Activated T-cell treated with anti-CD3 and anti-CD28 coated beads, Interleukin-2, amount 50 U/mL, for 72 hours (primary cell): ENCODE data around the gene LYSMD1. TPM values are rescaled to one million over a fixed set of nuclear protein-coding genes. Genes with fewer than 3 reads are reported as not detected.
A peak's percentile ranks its signal among the peaks of the same experiment; 100 is the strongest.

ENCODE experiments used
- ATAC-seq, 2 donors: fragments of 150-1000 bp; cut with Tn5 transposase; replicated peaks in 1 of 2; 2 replicates each; pipeline ENCODE4 v1.10.0; 2021; ENCODE audit warnings: moderate library complexity in 2 of 2, mild to moderate bottlenecking in 1 of 2
- DNase-seq, 2 donors: peaks; one replicate each; pipeline ENCODE4 v3.0.0; 2021 to 2022; ENCODE audit warnings: mixed read lengths in 1 of 2
- H3K27ac Mint-ChIP-seq: one replicate; pipeline ENCODE4 v1.8.0; 2022; ENCODE audit warnings: mild to moderate bottlenecking, moderate library complexity, mixed read lengths
- H3K27me3 Mint-ChIP-seq: one replicate; pipeline ENCODE4 v1.8.0; 2022; ENCODE audit warnings: low read depth, mixed read lengths
- H3K36me3 Mint-ChIP-seq, 2 donors: one replicate each; pipeline ENCODE4 v1.8.0; 2022; ENCODE audit warnings: mixed read lengths in 2 of 2, mild to moderate bottlenecking in 1 of 2; ENCODE audit not compliant: insufficient read depth in 2 of 2
- H3K4me1 Mint-ChIP-seq: one replicate; pipeline ENCODE4 v1.8.0; 2022; ENCODE audit warnings: low read depth, mixed read lengths
- H3K4me3 Mint-ChIP-seq, 2 donors: one replicate each; pipeline ENCODE4 v1.8.0; 2022; ENCODE audit warnings: mild to moderate bottlenecking in 2 of 2, mixed read lengths in 2 of 2, moderate library complexity in 2 of 2
- H3K9me3 Mint-ChIP-seq, 2 donors: one replicate each; pipeline ENCODE4 v1.8.0; 2022; ENCODE audit warnings: mixed read lengths in 2 of 2
- total RNA-seq, 2 donors: library from RNA; stranded (reverse); gene quantifications; one replicate each; pipeline ENCODE4 v1.2.3, GENCODE V29; 2022

Gene LYSMD1
- total RNA-seq, 2 donors from 2014 or later, result 5.2 to 6.1 TPM

DNA sequence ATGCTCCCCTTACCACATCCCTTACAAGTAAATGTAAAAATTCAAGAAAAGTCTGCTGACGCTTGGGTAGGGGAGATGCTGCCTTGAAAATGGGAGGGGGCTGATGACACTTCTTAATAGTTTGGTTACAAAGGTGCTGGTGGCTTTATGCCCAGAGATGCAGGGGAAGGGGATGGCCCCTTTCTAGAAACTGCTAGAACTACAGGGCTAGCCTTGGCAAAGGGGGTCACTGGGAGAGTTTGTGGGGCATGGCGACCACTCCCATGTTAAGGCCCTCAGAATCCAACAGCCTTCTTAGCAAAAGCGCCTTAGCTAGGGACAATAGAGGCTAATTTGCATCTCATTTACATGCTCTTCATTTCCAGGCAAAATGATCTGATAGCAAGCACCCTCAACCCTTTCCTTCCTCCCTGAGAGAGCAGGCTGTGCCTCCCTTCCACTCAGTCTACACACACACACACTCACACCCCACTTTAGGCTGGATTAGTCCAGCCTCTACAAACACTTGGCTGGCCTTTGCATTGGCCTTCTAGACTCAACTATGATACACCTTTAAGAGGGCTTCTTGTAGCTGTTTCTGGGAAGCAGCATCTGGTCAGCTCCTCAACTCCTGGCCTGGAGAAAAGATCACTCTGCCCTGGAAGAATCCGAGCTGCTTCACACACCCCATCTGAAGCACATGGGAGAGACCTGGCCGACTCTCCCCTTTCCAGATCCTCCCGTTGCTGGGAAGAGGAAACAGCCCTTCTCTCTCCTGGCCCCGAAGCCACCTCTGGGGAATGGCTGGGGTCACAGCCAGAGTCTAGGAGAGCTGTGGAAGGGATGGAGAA, 21.0 kb downstream of the LYSMD1 start:
- H3K9me3 Mint-ChIP-seq, result no peaks in the 10 kb centered on the region
- DNase-seq, result no peak
- peak overlapping the region in 1 of 2 donors; percentile 94 for H3K4me3 Mint-ChIP-seq
- no peaks in the 10 kb centered on the region for H3K36me3 Mint-ChIP-seq
- H3K4me1 Mint-ChIP-seq, result peaks cover 17% of the 10 kb centered on the region
- ATAC-seq, result no peak
- H3K27ac Mint-ChIP-seq, result no peak overlapping the region
- H3K27me3 Mint-ChIP-seq, result no peaks in the 10 kb centered on the region

- H3K4me1 Mint-ChIP-seq, result peaks cover 17% of the 10 kb centered on the region
- no peak overlapping the region for H3K27ac Mint-ChIP-seq
- no peaks in the 10 kb centered on the region for H3K36me3 Mint-ChIP-seq
Measured at GRCh38 chr1:151143986-151144385, 21.7 kb downstream of the LYSMD1 start.

DNA sequence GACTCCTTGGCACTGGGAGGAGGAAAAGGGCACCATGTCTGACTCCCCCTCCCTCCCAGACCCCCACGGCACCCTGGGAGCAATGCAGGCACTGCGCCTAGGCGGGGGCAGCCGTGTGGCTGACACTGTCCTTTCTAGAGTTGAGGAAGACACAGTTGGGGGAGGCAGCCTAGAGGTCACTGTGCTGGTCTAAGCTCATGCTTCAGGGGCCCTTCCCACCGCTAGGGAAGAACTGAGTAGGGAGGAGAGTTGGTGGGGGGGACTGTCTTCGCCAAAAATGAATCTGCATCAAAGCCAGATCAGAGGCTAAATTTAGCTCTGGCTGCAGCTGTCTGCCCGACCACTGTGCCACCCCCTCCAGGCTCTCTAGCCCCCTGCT, 22.7 kb downstream of the LYSMD1 start:
- Mint-ChIP-seq H3K36me3 (no peaks in the 10 kb centered on the region), H3K4me3 (no peak overlapping the region), H3K9me3 (no peaks in the 10 kb centered on the region), H3K27me3 (no peaks in the 10 kb centered on the region), H3K4me1 (peaks cover 17% of the 10 kb centered on the region), H3K27ac (no peak overlapping the region)
- ATAC-seq (no peak), DNase-seq (no peak)

More at GRCh38 chr1:151143986-151144385, 21.7 kb downstream of the LYSMD1 start:
- DNase-seq (no peak), ATAC-seq (no peak)
- Mint-ChIP-seq H3K9me3 (no peaks in the 10 kb centered on the region), H3K4me3 (no peak overlapping the region), H3K27me3 (no peaks in the 10 kb centered on the region)

- Mint-ChIP-seq H3K4me3 (no peak overlapping the region), H3K27ac (no peak overlapping the region), H3K27me3 (no peaks in the 10 kb centered on the region), H3K9me3 (no peaks in the 10 kb centered on the region), H3K4me1 (peaks cover 14% of the 10 kb centered on the region), H3K36me3 (no peaks in the 10 kb centered on the region)
- no peak for ATAC-seq
- DNase-seq, result no peak
Measured at GRCh38 chr1:151142411-151143056, 23.2 kb downstream of the LYSMD1 start.

- no peaks in the 10 kb centered on the region for H3K9me3 Mint-ChIP-seq
- H3K36me3 Mint-ChIP-seq, result no peaks in the 10 kb centered on the region
- no peaks in the 10 kb centered on the region for H3K27me3 Mint-ChIP-seq
- H3K27ac Mint-ChIP-seq, result no peak overlapping the region
- H3K4me3 Mint-ChIP-seq, result no peak overlapping the region
- DNase-seq, result no peak
- H3K4me1 Mint-ChIP-seq, result no peaks in the 10 kb centered on the region
- ATAC-seq, result no peak
Measured at GRCh38 chr1:151137789-151138188, 27.9 kb downstream of the LYSMD1 start.

GRCh38 chr1:151135433-151136385, 30.0 kb downstream of the LYSMD1 start:
- ATAC-seq, result no peak

DNA sequence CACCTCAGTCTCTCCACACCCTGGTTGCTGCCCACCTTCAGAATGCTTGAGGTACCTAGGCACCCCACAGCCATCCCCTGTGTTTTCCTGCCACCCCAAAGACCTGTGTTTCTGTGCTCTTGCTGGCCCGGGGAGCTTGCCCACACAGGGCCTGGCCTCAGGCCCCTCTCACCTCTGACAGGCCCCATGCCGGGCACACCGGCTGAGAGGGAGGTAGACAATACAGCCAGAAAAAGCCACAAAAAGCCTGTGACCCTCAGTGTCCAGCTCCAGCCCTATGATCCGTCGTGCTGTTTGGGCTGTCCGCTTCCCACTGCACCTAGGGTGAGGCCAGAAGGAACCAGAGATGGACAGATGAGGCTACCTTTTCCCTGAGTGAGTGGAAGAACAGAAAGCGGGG, 30.7 kb downstream of the LYSMD1 start:
- Mint-ChIP-seq H3K36me3 (no peaks in the 10 kb centered on the region), H3K4me3 (no peak overlapping the region), H3K27ac (no peak overlapping the region), H3K27me3 (no peaks in the 10 kb centered on the region), H3K9me3 (no peaks in the 10 kb centered on the region), H3K4me1 (peaks cover 10% of the 10 kb centered on the region)
- no peak for ATAC-seq
- DNase-seq, result no peak

More at GRCh38 chr1:151135433-151136385, 30.0 kb downstream of the LYSMD1 start:
- DNase-seq, result no peak
- Mint-ChIP-seq H3K27me3 (no peaks in the 10 kb centered on the region), H3K9me3 (no peaks in the 10 kb centered on the region), H3K4me3 (no peak overlapping the region), H3K36me3 (no peaks in the 10 kb centered on the region), H3K4me1 (peaks cover 10% of the 10 kb centered on the region), H3K27ac (no peak overlapping the region)

- DNase-seq (no peak), ATAC-seq (no peak)
- no peak overlapping the region for H3K4me3 Mint-ChIP-seq
- H3K36me3 Mint-ChIP-seq, result no peaks in the 10 kb centered on the region
- H3K4me1 Mint-ChIP-seq, result peaks cover 10% of the 10 kb centered on the region
- no peak overlapping the region for H3K27ac Mint-ChIP-seq
- H3K9me3 Mint-ChIP-seq, result no peaks in the 10 kb centered on the region
- H3K27me3 Mint-ChIP-seq, result no peaks in the 10 kb centered on the region
Measured at GRCh38 chr1:151134396-151134795, 31.3 kb downstream of the LYSMD1 start.

DNA sequence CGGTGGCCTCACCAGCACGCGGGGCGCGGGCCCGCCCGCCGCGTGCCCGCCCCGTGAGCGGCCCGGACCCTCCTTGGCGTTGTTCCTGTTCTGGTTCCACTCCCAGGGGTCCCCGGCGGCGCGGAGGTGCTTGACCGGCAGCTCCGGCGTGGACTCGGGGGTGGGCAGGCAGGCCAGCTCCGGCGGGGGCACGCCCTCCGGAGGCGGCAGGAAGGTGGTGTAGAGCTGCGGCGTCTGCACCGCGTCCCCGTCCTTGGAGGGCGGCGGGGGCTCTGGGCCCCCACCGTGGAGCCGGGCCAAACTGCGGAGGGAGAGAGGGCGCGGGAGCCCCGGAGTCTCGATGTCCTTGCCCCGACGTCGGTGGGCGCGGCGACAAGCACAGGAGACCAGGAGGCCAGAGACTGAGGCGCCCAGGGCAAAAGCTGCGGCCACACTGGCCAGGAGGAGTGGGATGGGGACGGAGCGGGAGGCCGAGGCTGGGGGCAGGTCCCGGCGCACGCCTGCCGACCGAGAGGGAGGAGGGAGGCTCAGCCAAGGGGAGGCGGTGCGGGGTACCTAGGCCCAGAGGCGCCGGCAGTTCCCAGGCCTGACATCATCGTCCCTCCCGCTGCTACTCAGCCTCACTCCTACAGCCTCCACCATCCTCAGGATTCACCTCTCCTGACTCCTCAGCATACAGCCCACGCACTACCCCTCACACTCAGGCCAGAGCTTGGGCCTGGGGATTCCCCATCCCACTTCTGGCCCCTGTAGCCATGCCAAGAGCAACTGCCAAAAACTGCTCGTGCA, 32.5 kb downstream of the LYSMD1 start:
- no peak overlapping the region for H3K27ac Mint-ChIP-seq
- H3K36me3 Mint-ChIP-seq, result no peaks in the 10 kb centered on the region
- H3K4me3 Mint-ChIP-seq, result no peak overlapping the region
- ATAC-seq (no peak), DNase-seq (no peak)
- no peaks in the 10 kb centered on the region for H3K9me3 Mint-ChIP-seq
- H3K4me1 Mint-ChIP-seq, result peaks cover 10% of the 10 kb centered on the region
- H3K27me3 Mint-ChIP-seq, result no peaks in the 10 kb centered on the region

DNA sequence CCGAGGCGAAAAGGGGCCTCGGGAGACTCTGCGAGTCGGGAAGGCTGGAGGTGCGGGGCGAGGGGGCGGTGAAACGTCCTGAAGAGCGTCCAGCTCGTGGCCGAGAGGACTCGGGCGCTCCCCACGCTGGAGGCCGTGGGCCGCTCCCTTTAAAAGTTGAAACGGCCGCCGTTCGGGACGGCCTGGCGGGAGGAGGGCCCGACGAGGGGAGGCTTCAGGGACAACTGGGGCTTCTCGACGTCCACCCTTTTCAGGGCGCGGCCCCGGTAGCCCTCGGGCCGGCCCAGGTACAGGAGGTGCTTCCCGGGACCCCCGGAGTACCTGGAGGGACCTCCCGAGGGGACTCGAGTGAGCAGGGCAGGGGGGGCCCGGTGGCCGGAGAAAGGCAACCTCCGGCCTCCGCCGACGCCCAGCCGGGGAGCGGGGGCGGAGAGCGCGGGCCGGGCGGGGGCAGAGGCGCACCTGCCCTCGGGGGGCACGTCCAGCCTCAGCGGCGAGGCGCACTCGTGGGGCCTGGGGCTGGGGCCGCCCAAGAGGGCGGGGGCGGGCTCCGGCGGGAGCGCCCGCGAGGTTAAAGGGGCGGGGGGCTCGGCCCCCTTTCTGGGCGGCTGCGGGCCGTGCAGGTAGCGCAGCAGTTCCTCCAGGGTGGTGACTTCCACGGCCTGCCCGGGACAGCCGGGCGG, 33.2 kb downstream of the LYSMD1 start:
- Mint-ChIP-seq H3K27me3 (no peaks in the 10 kb centered on the region), H3K4me1 (peaks cover 10% of the 10 kb centered on the region), H3K36me3 (no peaks in the 10 kb centered on the region), H3K27ac (no peak overlapping the region), H3K4me3 (no peak overlapping the region), H3K9me3 (no peaks in the 10 kb centered on the region)
- ATAC-seq, result no peak
- no peak for DNase-seq

DNA sequence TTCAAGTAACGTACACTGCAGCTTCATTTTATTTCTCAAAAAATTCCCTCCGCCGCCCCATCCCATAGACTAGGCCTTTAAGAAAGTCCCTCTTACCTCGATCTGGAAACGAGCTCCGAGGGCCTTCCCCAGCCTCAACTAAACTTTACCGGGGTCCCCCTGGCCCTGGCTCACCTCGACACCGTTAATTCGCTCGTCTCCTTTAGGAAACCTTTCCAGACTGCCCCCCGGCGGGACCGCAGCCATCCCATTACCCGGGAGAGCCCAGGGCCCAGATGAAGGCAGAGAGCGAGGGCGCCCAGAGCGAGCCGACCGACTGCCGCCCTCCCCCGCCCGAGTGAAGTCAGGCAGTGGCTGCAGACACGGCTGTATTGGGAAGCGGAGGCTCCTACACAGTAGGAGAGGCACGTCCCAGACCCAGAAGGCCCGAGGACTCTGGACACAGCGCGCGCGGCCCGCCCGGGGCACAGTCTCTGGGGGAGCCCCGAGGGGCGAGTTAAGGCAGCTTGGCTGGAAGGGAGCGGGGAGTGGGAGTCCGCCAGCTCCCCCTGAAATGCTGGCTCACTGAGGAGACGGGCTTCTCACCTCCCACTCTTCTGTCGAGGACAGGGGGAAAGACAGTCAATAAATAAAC, 33.9 kb downstream of the LYSMD1 start:
- DNase-seq (no peak), ATAC-seq (no peak)
- Mint-ChIP-seq H3K4me3 (peak overlapping the region; percentile 78 to 89), H3K9me3 (no peaks in the 10 kb centered on the region), H3K4me1 (peaks cover 10% of the 10 kb centered on the region), H3K27me3 (no peaks in the 10 kb centered on the region), H3K36me3 (no peaks in the 10 kb centered on the region), H3K27ac (no peak overlapping the region)
